Glutamatergic neuron (in vitro differentiated cells): ENCODE results near the gene RNASE1. TPM values are rescaled to one million over a fixed set of nuclear protein-coding genes. Genes with fewer than 3 reads are reported as not detected.
"Not testable (repeated sequence)": the region's sequence is repeated elsewhere in the genome, so short reads cannot be mapped to it uniquely, and the experiment has no call there.

Experiments used
- DNase-seq: peaks from one replicate; pipeline ENCODE4 v3.0.0; 2022
- H3K27ac Mint-ChIP-seq: one replicate; pipeline ENCODE4 v1.8.0; 2020; ENCODE audit warnings: mild to moderate bottlenecking, mixed read lengths, inconsistent platforms; ENCODE audit not compliant: unreplicated experiment
- H3K27me3 Mint-ChIP-seq: one replicate; pipeline ENCODE4 v1.8.0; 2020; ENCODE audit warnings: mild to moderate bottlenecking, moderate library complexity, mixed read lengths, inconsistent platforms; ENCODE audit not compliant: unreplicated experiment
- H3K36me3 Mint-ChIP-seq: one replicate; pipeline ENCODE4 v1.8.0; 2020; ENCODE audit warnings: mild to moderate bottlenecking, mixed read lengths, inconsistent platforms; ENCODE audit not compliant: unreplicated experiment
- H3K4me1 Mint-ChIP-seq: one replicate; pipeline ENCODE4 v1.8.0; 2020; ENCODE audit warnings: mild to moderate bottlenecking, low read depth, mixed read lengths, inconsistent platforms; ENCODE audit not compliant: unreplicated experiment
- H3K4me3 Mint-ChIP-seq: one replicate; pipeline ENCODE4 v1.8.0; 2020; ENCODE audit warnings: mild to moderate bottlenecking, mixed read lengths, inconsistent platforms; ENCODE audit not compliant: unreplicated experiment
- H3K9me3 Mint-ChIP-seq: one replicate; pipeline ENCODE4 v1.8.0; 2020; ENCODE audit warnings: mild to moderate bottlenecking, moderate library complexity, mixed read lengths, inconsistent platforms; ENCODE audit not compliant: unreplicated experiment
- CTCF ChIP-seq: fragments of 200-600 bp; sonication (generic); IDR thresholded peaks from one replicate; pipeline ENCODE4 v1.5.0; 2021; ENCODE audit not compliant: partially characterized antibody, unreplicated experiment
- total RNA-seq: library from RNA; stranded (reverse); fragmentation: NEBNext Ultra II Directional; extraction: Animal tissue kit (Norgen Biotek cat#: 25700); gene quantifications from one replicate; pipeline ENCODE4 v1.2.1, GENCODE V29; 2021; ENCODE audit not compliant: unreplicated experiment

RNASE1 gene
- total RNA-seq, 1 donor from 2014 or later, result not detected

GRCh38 chr14:20772650-20773049 is 30.0 kb downstream of the RNASE1 start:
- no peak for TF ChIP-seq CTCF
- Mint-ChIP-seq H3K27me3 (no peaks in the 10 kb centered on the region), H3K4me1 (no peaks in the 10 kb centered on the region), H3K36me3 (peaks cover 3% of the 10 kb centered on the region), H3K9me3 (peaks cover 5% of the 10 kb centered on the region), H3K27ac (no peak overlapping the region), H3K4me3 (no peak overlapping the region)
- DNase-seq, result no peak

- Mint-ChIP-seq H3K27ac (no peak overlapping the region), H3K9me3 (peaks cover 4% of the 10 kb centered on the region), H3K27me3 (no peaks in the 10 kb centered on the region), H3K36me3 (no peaks in the 10 kb centered on the region), H3K4me1 (no peaks in the 10 kb centered on the region), H3K4me3 (no peak overlapping the region)
- no peak for TF ChIP-seq CTCF
- DNase-seq, result no peak
These were observed 33.2 kb downstream of the RNASE1 start for GRCh38 chr14:20769421-20769820.

- H3K4me1 Mint-ChIP-seq, result no peaks in the 10 kb centered on the region
These were observed 34.1 kb downstream of the RNASE1 start for GRCh38 chr14:20768593-20768892.

GRCh38 chr14:20760950-20761349 is 41.7 kb downstream of the RNASE1 start:
- Mint-ChIP-seq H3K9me3 (peaks cover 2% of the 10 kb centered on the region), H3K27me3 (no peaks in the 10 kb centered on the region), H3K27ac (no peak overlapping the region), H3K36me3 (peaks cover 6% of the 10 kb centered on the region), H3K4me1 (peaks cover 7% of the 10 kb centered on the region), H3K4me3 (no peak overlapping the region)
- TF ChIP-seq CTCF, result no peak
- DNase-seq, result no peak

More at GRCh38 chr14:20768593-20768892, 34.1 kb downstream of the RNASE1 start:
- no peaks in the 10 kb centered on the region for H3K36me3 Mint-ChIP-seq
- H3K9me3 Mint-ChIP-seq, result peaks cover 4% of the 10 kb centered on the region
- no peak overlapping the region for H3K4me3 Mint-ChIP-seq
- H3K27me3 Mint-ChIP-seq, result no peaks in the 10 kb centered on the region
- H3K27ac Mint-ChIP-seq, result no peak overlapping the region
- no peak for DNase-seq
- TF ChIP-seq CTCF, result no peak

- not testable (repeated sequence) for H3K4me1 Mint-ChIP-seq
These were observed 43.2 kb downstream of the RNASE1 start for GRCh38 chr14:20759465-20759864.

GRCh38 chr14:20757965-20758364 is 44.7 kb downstream of the RNASE1 start:
- Mint-ChIP-seq H3K4me3 (no peak overlapping the region), H3K36me3 (peaks cover 6% of the 10 kb centered on the region), H3K4me1 (peaks cover 7% of the 10 kb centered on the region), H3K27ac (no peak overlapping the region), H3K27me3 (peaks cover 3% of the 10 kb centered on the region), H3K9me3 (peaks cover 3% of the 10 kb centered on the region)
- peak; percentile 35 for TF ChIP-seq CTCF
- no peak for DNase-seq

More at GRCh38 chr14:20759465-20759864, 43.2 kb downstream of the RNASE1 start:
- H3K4me3 Mint-ChIP-seq, H3K9me3 Mint-ChIP-seq, H3K27me3 Mint-ChIP-seq, H3K36me3 Mint-ChIP-seq, H3K27ac Mint-ChIP-seq, DNase-seq: not testable (repeated sequence)
